Right lung (tissue), 5 donors: ENCODE measurements around the gene HEBP1. TPM values are rescaled to one million over a fixed set of nuclear protein-coding genes. Genes with fewer than 3 reads are reported as not detected.

ENCODE experiments used
- DNase-seq, 2 donors: peaks; one replicate each; pipeline ENCODE4 v3.0.0-alpha.2; 2013
- polyA plus RNA-seq, 5 donors: library from polyadenylated mRNA; unstranded; fragments of 120-200 nt; gene quantifications; one replicate each; pipeline versions ENCODE4 v1.2.1 to v1.2.3, GENCODE V29; 2013; ENCODE audit warnings: inconsistent platforms in 1 of 5, low replicate concordance in 1 of 5; ENCODE audit not compliant: insufficient read length in 5 of 5, insufficient read depth in 1 of 5

The HEBP1 gene
- polyA plus RNA-seq, 5 donors: 55.0 to 72.9 (median 63.6) TPM

DNA sequence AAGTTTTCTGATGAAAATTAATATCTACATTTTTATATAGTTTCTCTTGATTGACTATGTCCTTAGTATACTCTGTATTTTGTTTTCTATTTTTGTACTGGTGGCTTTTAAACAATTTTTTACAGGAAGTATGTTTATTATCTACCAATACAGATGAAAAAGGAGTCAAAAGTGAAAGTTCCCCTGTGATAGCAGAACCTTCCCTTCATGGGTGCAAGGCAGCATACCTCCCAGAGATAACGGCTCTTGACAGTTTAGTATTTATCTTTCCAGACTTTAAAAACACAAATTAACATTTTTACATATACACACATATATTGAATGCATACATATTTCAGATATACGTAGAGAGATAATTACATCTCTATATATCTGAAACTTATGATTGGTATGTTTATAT, 27.0 kb upstream of the HEBP1 start:
- DNase-seq: no peak

- no peak for DNase-seq
Measured at GRCh38 chr12:13026286-13026685, 26.2 kb upstream of the HEBP1 start.

DNA sequence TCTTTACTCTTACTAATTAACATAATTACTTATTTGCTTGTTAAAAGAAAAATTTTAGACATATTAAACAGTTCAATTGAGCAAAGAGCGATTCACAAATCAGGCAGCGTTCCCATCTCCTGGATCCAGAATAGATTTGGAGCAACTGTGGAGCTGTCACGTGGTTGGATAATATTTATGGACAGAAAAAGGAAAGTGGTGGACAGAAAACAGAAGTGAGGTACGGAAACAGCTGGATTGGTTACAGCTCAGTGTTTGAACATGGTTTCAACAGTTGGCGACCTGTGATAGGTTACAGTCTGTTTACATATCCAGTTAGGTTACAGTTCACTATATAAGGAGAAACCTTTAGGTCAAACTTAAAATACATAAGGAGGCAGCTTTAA, 24.5 kb upstream of the HEBP1 start:
- no peak for DNase-seq

GRCh38 chr12:13023811-13024530, 23.9 kb upstream of the HEBP1 start:
- peak in 1 of 2 donors; percentile 30 for DNase-seq

DNA sequence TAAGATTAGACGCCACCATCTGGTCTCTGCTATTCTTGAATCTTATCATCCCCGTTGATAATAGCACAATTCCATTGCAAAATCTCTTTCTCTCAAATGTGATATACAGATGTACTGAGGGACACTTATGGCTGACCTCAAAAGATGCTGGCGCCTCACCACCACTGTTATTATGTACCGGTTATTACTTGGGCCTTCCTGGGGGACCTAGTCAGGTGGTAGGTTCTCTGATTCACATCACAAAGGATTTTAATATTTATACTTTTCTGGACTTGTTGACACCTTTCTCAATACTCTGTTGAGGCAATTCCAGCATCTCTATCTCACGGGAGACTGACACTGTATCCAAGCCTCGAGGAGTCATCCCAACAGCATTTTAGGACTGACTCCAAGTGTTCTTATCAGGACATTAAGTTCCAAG, 22.8 kb upstream of the HEBP1 start:
- DNase-seq: peak in 1 of 2 donors; percentile 22

GRCh38 chr12:13011098-13011497, 11.0 kb upstream of the HEBP1 start:
- DNase-seq: no peak

GRCh38 chr12:13008741-13009380, 8.8 kb upstream of the HEBP1 start:
- DNase-seq: no peak

DNA sequence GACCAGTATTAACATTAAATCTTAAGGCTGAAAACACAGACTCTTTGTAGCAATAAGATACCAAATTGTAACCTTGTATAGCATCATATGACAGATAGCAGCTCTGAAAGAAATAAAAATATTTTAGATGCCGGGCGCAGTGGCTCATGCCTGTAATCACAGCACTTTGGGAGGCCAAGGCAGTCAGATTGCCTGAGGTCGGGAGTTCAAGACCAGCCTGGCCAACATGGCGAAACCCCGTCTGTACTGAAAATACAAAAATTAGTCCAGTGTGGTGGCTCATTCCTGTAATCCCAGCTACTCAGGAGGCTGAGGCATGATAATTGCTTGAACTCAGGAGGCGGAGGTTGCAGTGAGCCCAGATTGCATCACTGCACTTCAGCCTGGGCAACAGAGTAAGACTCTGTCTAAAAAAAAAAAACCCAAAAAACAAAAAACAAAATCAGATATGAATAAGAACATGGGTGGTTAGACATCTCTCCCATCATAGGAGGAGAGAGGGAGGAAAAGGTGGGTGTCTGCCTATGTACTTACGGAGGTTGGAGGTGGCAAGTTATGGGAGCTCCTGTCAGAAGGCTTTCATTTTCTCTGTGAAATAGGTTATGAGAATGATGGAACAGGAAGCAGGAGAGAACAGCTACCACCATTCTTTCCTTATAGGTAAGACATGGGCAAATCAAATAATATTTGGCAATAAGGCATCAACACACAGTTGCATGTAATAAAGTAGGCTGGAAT, 7.6 kb upstream of the HEBP1 start:
- no peak for DNase-seq

- DNase-seq: no peak
Measured at GRCh38 chr12:13005649-13006048, 5.6 kb upstream of the HEBP1 start.

GRCh38 chr12:13004986-13005385, 4.9 kb upstream of the HEBP1 start:
- no peak for DNase-seq

GRCh38 chr12:13004361-13004760, 4.3 kb upstream of the HEBP1 start:
- peak in 1 of 2 donors; percentile 38 for DNase-seq

GRCh38 chr12:13002301-13003097, 2.4 kb upstream of the HEBP1 start:
- DNase-seq: no peak

DNA sequence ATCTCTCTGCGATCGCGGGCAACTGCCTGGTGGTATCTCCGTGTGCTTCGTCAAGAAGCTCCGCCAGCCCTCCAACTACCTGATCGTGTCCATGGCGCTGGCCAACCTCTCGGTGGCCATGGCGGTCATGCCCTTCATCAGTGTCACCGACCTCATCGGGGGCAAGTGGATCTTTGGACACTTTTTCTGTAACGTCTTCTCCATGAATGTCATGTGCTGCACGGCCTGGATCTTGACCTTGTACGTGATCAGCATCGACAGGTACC, 1.6 kb upstream of the HEBP1 start:
- DNase-seq: no peak

DNA sequence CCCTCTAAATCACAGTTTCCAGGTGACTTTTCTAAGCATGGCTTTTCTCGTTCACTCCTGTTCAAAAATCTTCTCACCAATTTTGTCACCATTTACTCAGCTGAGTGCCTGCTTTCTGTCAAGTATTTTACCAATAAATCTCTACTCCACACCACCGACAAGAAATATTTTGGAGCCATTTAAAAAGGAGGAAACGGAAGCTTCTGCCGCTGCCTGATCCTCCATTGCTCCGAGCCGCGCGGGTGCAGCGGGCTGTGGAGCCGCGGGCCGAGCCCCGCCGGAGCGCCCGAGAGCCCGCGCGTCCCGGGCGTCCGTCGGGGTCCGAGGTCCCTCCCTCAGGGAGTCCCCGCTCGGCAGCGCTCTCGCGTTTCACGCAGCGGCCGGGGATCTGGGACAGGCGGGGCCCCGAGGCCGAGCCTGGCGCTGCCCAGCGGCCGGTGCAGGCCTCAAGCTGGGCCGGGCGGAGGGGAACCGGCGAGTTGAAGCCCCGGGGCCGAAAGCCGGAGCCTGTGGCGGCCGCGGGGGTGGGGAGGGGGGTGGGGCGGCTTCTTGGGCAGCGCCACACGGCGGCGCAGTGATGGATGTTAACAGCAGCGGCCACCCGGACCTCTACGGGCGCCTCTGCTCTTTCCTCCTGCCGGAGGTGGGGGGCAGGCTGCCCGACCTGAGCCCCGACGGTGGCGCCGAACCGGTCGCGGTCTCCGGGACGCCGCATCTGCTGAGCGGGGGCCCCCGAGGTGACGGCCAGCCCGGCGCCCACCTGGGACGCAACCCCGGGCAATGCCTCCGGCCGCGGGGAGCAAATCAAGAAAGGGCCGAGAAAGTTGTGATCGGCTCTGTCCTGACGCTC, 1.1 kb upstream of the HEBP1 start:
- DNase-seq: peak; percentile 64 to 72

DNA sequence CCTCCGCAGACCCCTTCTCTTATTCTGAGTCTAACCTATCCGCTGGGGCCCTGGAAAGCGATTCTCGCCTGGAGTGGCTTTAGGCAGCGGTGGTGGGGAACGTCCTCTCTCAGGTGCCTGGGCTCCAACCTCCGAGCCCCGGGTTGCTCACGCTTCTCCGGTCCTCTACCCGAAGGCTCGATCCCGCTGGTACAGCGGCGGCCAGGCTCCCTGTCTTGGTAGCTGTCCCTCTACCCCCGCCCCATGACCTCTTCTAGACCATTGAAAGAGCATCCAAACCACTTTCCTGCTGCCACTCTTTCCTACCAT, 505 bp upstream of the HEBP1 start:
- DNase-seq: no peak

DNA sequence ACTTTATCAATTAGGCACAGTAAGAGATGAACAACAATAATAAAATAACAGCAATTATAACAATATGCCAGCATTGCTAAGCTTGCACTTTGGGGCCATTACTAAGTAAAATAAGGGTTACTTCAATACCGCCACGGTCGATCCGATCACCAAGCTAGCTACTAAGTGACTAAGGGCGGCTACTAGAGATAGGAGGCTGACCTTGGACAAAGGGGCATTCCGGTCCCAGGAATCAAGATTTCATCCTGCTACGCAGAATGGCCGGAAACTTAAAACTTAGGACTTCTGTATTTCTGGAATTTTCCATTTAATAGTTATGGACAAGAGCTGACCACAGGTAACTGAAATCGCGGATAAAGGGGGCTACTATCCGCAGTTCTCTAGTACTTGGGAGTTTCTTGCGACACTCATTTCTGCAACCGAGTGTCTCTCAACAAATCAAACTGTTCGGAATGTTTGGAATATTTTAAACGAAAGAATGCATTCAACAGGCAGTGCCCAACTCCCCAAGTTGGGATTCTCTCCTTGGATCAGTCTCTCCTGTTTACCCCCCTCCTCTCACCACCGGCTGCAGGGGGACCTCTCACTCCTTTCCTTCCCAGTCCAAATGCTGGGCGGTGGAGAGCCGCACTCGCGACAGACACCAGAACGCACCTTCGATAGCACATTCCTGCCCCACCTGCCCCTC, 650 bp downstream of the HEBP1 start:
- no peak for DNase-seq

GRCh38 chr12:12998248-12998647, 1.8 kb downstream of the HEBP1 start:
- DNase-seq: no peak

GRCh38 chr12:12997734-12998133, 2.3 kb downstream of the HEBP1 start:
- DNase-seq: no peak

DNA sequence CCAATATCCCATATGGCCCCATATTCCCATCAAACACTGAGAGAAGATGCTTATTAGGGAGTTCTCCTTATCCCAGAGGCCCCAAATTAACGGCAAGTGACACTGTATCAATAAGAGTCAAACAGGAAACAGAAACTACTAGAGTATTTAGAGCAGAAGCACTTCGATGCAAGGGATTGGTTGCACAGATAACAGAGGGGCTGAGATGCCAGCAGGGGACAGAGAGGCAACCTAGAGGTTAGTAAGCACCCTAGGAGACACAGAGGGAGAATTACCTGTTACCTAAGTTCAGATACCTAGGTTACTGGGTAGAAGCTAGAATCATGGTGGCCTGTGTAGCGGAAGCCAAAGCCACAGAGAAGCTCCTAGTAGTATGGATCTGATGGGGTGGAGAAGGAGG, 2.9 kb downstream of the HEBP1 start:
- DNase-seq: no peak

GRCh38 chr12:12996209-12996608, 3.9 kb downstream of the HEBP1 start:
- DNase-seq: no peak

DNA sequence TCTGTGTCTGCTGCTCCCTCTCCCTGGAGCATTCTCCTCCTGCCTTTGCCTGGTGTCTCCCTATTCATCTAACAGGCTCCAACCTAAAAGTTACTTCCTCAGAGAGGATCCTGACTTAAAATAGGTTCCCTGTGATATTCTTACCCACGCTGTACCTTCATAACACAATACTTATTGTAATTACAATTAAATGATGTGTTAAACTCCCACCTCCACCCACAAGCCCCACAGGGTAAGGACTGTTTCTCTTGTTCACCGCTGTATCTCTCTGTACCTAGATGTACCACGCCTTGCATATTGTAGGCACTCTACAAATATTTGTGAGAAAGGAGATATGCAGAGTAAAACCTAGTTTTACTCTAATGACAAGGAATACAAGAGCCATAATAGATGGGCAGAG, 5.0 kb downstream of the HEBP1 start:
- no peak for DNase-seq
